HG02852 (cell line): ENCODE data around the gene RAB11FIP3.
A peak's percentile ranks its signal among the peaks of the same experiment; 100 is the strongest.

Source experiments
- ATAC-seq: cut with Tn5 transposase; IDR thresholded peaks from one replicate; pipeline ENCODE4 v1.9.1; 2021; ENCODE audit warnings: mild to moderate bottlenecking, moderate library complexity; ENCODE audit not compliant: unreplicated experiment

The RAB11FIP3 gene

DNA sequence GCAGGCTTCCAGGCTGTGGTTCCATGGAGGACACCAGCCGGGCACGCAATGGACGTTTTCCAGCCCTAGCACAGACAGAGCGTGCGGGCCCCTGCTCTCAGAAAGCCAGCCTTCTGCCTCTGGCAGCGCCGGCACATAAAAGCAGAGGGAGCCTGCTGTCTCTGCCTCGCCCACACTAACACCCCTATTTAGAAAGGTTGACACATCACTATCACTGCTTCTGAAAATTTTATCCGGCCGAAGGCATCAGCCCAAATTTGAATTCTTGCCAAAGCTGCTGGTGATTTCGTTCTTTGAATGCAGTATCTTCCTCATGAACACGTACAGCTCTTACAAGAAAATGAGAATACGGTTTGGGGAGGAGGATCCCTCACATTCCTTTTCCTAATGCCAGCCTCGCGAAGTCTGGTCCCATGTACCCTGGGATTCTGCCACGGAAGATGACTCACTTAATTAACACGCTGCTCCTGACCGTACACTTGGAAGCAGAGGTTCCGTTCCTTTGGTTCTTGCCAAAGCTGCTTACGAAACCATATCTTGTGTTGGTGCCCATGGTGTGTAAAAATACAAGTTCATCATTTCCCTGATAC lies 1.3 kb upstream of the RAB11FIP3 start:
- ATAC-seq: no peak

DNA sequence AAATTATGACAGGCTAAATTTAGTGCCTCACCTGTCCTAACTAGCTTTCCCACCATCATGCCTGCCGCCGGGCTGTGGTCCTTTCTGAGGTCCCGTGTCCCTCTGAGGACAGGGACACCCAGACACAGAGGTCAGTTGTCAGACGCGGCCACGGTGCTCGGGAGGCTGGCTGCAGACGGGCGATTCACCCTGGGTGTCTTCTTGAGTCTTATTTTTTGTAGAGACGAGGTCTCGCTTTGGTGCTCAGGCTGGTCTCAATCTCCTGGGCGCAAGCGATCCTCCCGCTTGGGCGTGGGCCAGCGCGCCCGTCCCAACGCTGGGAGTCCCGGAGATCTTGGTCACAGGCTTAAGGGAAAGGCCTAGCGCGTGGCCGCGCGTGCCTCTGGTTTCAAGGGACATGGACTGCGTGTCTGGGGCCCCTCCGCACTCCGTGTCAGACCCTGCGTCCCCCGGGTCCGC lies 797 bp upstream of the RAB11FIP3 start:
- no peak for ATAC-seq

DNA sequence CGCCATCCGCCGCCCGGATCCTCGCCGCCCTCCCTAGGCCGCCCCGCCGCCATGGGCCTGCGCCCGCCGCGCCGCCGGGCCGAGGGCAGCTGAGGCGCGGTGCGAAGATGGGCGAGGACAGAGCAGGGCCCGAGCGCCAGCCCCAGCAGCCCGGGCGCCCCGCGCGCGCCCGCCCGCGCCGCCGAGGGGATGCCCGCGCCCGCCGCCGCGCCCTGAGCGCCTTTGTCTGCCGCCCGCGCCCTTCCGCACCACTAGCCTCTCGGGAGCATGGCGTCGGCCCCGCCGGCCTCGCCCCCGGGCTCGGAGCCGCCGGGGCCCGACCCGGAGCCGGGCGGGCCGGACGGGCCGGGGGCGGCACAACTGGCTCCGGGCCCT lies 278 bp downstream of the RAB11FIP3 start:
- ATAC-seq: peak; percentile 44

DNA sequence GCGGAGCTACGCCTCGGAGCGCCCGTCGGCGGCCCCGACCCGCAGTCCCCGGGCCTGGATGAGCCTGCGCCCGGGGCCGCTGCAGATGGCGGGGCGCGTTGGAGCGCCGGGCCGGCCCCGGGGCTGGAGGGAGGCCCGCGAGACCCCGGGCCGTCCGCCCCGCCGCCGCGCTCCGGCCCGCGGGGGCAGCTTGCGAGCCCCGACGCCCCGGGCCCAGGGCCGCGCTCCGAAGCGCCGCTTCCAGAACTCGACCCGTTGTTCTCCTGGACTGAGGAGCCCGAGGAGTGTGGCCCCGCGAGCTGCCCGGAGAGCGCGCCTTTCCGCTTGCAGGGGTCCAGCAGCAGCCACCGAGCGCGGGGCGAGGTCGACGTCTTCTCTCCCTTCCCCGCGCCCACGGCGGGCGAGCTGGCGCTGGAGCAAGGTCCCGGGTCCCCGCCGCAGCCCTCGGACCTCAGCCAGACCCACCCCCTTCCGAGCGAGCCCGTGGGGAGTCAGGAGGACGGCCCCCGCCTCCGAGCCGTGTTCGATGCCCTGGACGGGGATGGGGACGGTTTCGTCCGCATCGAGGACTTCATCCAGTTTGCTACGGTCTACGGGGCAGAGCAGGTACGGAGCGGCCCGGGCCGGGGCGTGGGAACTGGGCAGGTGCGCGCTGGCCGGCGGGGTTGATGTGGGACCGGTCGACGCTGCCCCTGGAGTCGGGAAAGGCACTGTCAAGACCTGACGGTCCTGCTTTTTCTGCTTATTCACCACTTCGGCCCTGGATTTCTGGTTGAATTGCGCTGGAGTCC lies 861 bp downstream of the RAB11FIP3 start:
- no peak for ATAC-seq

DNA sequence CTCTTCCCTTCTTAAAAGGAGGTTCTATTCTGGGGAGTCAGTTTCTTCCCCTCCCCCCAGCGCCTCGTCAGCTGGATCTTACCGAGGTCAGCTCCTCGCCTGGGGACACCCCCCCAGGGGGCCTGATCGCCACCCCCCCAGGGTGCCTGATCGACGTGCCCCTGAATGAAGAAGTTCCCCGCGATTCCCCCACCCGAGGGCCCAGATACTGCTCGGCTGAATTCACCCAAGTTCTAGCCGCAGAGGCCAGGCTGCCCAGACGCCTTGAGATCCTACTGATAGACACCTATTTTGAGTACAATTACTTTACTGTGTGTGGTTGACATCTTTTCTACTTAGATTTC lies 1.4 kb downstream of the RAB11FIP3 start:
- no peak for ATAC-seq

DNA sequence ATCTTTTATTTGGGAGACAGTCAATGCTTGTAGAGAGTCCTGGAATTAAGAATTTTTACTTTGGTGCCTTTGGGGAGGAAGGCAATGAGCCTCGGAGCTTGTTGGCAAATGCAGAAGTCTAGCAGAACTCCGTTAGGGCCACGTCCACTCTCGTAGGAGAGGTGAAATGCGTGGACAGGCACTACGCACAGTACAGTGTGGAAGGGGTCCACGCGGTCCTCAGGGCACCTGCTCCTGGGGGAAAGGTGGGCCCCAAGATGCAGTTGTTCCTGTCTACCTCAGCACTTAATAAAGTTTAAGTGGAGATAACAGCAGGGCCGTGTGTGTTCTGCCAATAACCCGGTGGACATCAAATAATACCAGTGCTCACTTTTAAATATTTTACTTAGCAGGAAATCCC lies 1.8 kb downstream of the RAB11FIP3 start:
- ATAC-seq: no peak

DNA sequence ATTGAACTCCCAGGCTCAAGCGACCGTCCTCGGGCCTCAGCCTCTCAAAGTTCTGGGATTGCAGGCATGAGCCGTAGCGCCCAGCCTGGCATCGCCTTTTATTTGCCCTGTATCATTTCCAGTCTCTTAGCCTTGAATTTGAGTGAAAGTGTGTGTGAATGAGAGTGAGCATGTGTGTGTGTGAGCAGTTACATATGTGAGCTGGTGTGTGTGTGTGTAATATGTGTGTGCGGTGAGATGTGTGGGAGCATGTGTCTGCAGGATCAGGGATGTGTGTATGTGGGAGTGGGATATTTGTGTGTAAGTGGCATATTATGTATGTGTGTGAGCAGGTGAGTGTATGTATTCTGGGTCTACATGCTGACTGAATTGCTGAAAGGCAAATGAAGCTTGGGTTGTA lies 5.5 kb downstream of the RAB11FIP3 start:
- no peak for ATAC-seq

DNA sequence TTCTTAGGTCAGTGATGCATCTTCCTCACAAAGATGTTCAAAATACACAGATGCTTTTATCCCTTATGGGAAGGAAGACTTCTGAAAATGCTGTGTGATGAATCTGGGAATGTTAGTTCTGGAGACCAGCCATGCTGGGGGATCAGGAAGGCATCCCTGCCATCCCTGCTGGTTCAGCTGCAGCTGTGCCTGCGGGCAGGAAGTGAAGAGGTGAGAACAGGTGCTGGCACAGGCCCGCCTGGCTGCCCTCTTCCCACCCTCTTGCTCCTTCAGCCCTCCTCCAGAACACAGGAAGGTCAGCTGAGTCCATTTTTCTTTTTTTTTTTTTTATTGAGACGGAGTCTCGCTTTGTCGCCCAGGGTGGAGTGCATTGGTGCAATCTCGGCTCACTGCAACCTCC lies 15.2 kb downstream of the RAB11FIP3 start:
- ATAC-seq: no peak

DNA sequence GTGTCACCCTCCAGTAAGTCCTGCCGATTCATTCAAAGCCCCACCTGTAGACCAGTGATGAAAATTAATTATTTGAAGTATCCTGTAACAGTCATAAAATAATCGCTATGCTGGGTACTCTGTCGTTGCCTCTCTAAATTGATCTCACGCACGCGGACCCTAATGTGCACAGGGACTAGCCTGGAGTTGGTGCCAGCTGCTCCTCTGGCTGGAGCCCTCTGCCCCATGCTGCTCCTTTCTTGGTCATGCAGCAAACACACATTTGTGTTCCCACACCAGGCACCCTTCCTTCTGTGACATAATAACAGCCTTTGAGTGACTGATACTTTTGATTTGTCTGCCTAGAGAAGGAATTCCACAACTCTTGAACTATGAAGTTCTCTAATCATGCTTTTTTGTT lies 16.0 kb downstream of the RAB11FIP3 start:
- no peak for ATAC-seq

DNA sequence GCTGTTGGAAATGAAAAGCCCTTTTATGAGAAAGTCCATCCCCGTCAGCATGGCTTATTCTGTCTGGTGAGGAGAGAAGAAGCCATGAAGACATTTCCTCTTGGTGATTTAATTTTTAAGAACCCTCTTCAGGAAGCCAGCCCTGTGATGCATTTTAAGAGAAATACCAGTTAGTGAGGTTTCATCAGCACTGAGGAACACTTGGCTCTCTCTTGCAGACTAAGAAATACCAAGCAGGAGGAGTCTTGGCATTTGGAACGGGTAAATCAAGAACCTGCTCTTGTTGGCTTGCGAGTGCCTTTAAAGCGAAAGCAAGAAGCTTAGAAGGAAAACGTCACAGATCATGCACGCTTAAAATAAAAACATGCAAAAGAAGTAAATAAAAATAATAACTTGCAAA lies 17.5 kb downstream of the RAB11FIP3 start:
- ATAC-seq: no peak

DNA sequence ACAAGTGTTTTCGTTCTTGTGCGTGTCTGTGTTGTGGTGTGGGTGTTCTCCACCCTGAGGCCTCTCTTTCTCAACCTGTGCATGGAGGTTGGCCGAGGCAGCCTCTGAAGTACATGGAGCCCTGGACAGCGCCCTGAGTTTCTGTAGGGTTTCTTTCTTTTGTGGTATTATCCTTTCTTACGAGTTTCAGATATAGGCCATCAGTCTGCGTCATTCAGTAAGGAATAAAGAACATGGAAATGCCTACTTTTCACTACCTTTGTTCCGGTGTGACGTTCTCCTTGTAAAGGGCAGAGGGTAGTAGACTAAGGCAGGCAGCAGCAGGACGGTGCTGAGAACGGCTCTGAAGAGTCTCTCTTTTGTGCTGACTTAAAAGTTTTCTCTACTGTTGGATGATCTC lies 18.6 kb downstream of the RAB11FIP3 start:
- ATAC-seq: no peak

DNA sequence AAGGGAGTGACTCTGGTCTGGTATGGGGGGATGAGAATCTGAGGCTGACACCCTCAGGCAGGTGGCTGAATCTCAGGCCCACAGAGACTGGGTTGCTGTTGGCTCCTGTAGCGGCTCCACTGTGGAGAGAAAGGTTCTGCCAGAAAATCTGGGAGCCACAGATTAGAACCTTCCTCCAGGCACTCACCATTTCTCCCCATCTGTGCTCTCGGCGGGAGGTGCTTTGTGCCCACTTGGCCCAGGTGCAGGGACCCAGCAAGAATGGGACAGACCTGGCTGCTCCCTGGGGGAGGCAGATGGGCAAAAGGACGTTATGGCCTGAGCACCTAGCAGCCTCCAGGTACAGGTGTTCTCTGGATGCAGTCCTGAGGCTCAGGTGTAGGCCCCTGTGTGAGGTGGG lies 20.1 kb downstream of the RAB11FIP3 start:
- ATAC-seq: no peak

DNA sequence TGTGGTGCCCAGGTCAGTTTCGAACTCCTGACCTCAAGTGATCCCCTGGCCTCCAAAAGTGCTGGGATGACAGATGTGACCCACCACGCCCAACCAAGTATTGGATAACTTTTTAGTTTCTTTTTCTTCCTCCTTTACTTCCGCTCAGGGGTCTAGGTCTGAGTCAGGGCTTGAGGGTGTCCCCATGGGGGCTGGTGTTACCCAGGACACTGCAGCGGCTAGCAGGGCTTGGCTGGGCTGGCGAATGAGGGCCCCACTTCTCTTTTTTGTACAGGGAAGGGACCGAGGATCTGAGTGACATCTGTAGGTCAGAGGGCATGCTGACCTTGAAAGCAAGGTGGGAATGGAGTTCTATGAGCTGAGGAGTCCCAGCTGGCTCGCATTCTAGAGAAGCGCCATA lies 24.9 kb downstream of the RAB11FIP3 start:
- no peak for ATAC-seq

DNA sequence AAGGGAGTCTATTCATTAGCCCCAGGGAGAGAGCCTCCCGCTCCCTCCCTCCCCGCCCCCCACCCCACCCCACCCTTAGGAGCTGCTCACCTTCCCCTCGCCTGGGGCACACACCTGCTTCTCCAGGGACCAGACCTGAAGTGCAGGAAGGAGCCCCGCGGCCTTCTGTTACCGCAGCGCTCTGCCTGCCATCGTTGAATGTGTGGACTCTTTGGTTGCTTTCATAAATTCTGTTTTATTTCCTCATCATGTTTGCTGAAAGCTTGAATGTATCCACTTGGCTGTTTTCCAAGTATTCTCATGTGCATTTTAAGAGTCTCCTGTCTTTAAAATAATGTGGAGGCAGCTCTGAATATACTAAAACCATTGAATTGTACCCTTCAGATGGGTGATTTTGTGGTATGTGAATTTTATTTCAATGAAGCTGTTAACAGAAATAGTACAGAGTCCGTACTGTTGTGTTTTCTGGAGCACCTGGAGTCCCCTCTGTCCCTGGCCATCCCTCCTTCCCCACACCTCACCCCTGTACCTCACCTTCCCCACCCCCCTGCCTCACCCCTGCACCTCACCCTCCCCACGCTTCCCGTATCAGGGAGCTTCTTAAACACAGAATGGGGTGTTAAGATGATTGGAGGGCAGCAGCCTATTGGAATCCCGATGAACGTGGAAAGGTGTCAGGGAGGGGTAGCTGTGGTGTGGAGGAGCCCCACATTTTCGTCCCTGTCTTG lies 25.5 kb downstream of the RAB11FIP3 start:
- no peak for ATAC-seq

DNA sequence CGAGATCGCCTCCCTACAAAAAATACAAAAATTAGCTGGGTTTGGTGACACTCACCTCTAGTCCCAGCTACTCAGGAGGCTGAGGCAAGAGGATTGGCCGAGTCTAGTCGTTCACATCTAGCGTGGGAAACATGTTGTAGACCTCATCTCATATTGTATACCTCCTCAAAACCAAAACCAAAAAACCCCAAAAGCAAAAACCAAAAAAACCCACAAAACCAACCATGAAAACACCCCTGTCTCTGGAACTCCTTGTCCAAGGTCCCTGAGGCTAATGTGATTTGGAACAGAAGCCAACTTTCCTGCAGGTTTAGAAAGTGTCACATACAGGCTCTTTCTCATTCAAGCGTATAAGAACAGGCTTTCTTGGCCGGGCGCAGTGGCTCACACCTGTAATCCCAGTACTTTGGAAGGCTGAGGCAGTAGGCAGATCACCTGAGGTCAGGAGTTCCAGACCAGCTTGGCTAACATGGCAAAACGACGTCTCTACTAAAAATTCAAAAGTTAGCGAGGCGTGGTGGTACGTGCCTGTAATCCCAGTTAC lies 29.0 kb downstream of the RAB11FIP3 start:
- ATAC-seq: no peak

DNA sequence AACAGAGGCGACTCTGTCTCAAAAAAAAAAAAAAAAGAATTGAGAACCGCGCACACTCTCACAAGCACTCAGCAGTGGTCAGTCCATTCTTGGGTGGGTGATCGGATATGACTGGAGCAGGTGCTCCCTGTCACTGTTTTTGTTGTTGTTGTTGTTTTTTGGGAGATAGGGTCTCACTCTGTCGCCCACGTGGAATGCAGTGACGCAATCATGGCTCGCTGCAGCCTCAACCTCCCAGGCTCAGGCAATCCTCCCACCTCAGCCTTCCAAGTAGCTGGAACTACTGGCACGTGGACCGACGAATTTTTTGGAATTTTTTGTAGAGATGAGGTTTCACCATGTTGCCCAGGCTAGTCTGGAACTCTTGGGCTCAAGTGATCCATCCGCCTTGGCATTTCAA lies 30.0 kb downstream of the RAB11FIP3 start:
- ATAC-seq: no peak

DNA sequence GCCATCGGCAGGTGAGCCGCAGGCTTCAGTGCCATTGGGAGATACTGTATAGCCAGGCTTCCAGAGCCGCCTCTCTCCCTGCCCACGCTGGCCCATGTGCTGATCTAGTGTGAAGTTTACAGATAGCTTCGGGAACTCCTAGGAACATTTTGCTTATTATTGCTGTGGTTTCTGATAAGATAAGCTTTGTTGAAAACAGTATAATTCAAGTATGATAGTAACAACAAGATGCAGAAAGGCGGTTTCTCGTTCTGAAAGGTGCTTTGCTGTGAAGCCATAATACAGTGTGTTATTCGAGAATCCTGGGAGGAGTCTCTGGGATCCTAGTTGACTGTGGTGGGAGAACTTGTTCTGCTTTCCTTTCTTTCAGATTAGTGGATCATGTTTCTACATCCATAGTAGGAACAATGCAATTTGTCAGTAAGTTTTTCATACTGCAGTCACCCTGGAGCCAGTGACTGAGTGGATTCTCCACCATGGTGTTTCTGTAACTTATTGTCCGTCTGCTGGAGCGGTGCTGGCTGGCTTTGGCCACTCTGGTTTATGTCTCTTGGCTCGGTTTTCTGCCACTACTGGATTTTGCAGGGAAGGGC lies 31.5 kb downstream of the RAB11FIP3 start:
- ATAC-seq: no peak

DNA sequence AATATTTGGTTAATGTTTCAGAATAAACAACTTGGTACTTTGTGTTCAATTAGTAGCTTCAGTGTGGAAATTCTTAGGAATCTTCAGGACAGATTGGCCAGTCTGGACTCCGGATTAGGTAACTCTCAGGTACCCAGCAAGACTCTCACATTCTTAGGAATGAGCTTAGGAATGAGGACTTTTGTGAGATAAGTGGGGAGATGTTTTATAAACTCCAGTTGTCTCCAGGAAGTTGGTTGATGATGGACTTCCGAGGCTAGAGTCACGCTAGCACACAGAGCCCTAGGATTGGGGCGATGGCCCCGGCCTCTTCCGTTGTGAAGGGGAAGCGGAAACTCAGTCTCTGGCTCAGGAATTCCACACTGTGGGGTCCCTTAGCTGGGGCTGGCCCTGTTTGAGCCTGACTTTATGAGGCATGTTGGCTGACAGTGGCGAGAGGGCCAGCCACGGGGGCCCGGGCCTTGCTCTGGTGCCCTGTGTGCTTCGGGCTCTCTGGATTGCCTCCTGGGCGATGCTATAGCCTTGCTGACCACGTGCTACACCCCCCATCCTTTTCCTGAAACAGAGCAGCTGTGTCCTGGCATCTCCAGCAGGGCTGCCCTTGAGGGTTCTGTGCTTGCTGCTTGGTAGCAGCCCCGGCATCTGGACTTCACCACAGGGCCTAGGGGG lies 32.4 kb downstream of the RAB11FIP3 start:
- ATAC-seq: no peak

DNA sequence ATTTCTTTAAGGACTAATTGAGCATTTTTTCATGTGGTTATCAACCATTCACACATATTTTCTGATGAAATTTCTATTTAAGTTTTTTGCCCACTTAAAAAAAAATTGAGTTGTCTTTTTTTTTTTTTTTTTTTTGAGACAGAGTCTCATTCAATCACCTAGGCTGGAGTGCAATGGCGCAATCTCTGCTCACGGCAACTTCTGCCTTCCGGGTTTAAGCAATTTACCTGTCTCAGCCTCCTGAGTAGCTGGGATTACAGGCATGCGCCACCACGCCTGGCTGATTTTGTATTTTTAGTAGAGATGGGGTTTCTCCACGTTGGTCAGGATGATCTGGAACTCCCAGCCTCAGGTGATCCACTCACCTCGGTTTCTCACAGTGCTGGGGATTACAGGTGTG lies 34.3 kb downstream of the RAB11FIP3 start:
- ATAC-seq: no peak

DNA sequence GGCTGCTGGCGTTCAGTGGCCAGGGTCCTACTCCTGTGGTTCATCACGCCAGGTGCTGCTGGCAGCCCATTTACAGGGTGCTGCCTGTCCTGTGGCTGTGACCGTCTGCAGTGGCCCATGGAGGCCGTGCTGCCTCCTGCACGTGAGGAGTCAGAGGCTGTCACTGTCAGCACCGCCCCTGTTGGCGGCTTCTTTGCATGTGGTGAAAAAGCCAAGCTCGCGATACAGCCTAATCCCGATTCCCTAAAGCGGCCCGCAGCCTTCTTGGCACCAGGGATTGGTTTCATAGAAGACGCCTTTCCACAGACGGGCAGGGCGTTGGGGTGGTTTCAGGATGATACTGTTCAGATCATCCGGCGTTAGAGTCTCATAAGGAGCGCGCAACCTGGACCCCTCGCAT lies 35.3 kb downstream of the RAB11FIP3 start:
- ATAC-seq: no peak

DNA sequence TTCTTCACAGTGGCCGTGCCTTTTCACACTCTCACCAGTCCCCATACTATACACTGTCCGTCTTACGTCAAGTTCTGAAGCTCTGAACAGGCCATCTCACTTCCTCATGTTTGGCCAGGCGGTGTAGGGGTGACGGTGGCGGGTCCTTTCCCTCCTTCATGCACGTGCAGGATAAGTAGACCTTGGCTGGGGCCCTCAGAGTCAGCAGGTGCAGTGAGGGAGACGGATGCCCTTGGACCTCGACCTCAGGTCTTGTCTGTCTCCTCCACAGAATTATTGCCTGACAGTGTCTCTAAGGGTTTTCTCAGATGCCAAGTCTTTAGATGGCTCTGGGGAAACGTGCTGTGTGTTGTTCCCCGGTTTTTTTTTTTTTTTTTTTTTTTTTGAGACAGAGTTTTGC lies 37.6 kb downstream of the RAB11FIP3 start:
- ATAC-seq: no peak
